SU-DHL-6 (cell line): Measurements from ENCODE around the gene VWA8.
"Not testable (repeated sequence)": the region's sequence is repeated elsewhere in the genome, so short reads cannot be mapped to it uniquely, and the experiment has no call there.

Source experiments
- H2AFZ ChIP-seq: fragments of 200-600 bp; sonication (generic); 2 replicates; pipeline ENCODE4 v1.6.1; 2014; ENCODE audit warnings: low read depth, mild to moderate bottlenecking, moderate library complexity, mixed read lengths, antibody characterized with exemption, low read length; ENCODE audit not compliant: severe bottlenecking
- H3F3A ChIP-seq: fragments of 200-600 bp; shearing (Covaris generic); 2 replicates; pipeline ENCODE4 v1.6.0; 2016; ENCODE audit warnings: antibody characterized with exemption, mild to moderate bottlenecking; ENCODE audit not compliant: insufficient read depth
- H3K27ac ChIP-seq: fragments of 200-600 bp; sonication (generic); 2 replicates; pipeline ENCODE4 v1.5.1; 2016; ENCODE audit warnings: low read depth, mild to moderate bottlenecking, low read length, moderate library complexity, mixed read lengths
- H3K27me3 ChIP-seq: fragments of 200-600 bp; sonication (generic), shearing (Covaris generic); 2 replicates; pipeline ENCODE4 v1.6.0; 2014; ENCODE audit warnings: mild to moderate bottlenecking, low read length
- H3K36me3 ChIP-seq: fragments of 200-600 bp; sonication (generic); 2 replicates; pipeline ENCODE4 v1.6.1; 2014; ENCODE audit warnings: mild to moderate bottlenecking, low read length, mixed read lengths
- H3K4me2 ChIP-seq: fragments of 300-600, 200-600 bp; shearing (Covaris generic), sonication (generic); 2 replicates; pipeline ENCODE4 v1.6.0; 2014; ENCODE audit warnings: low read length, low read depth, mild to moderate bottlenecking; ENCODE audit not compliant: poor library complexity, severe bottlenecking
- H3K4me3 ChIP-seq: fragments of 200-600 bp; sonication (generic); 2 replicates; pipeline ENCODE4 v1.5.1; 2014; ENCODE audit warnings: antibody characterized with exemption, low read length, mild to moderate bottlenecking, mixed read lengths; ENCODE audit not compliant: insufficient read depth, poor library complexity, severe bottlenecking
- H3K79me2 ChIP-seq: fragments of 200-600 bp; sonication (generic); 2 replicates; pipeline ENCODE4 v1.6.1; 2014; ENCODE audit warnings: mild to moderate bottlenecking, low read length, moderate library complexity; ENCODE audit not compliant: insufficient read depth
- H3K9ac ChIP-seq: fragments of 200-600 bp; sonication (generic); 2 replicates; pipeline ENCODE4 v1.7.0; 2014; ENCODE audit warnings: mild to moderate bottlenecking, low read length
- H3K9me2 ChIP-seq: fragments of 200-600 bp; sonication (generic); replicated peaks from 2 replicates; pipeline ENCODE4 v1.6.1; 2014; ENCODE audit warnings: low read length; ENCODE audit not compliant: insufficient read depth
- H3K9me3 ChIP-seq: fragments of 200-600 bp; sonication (generic); 2 replicates; pipeline ENCODE4 v1.6.1; 2014; ENCODE audit warnings: low read length, mixed read lengths; ENCODE audit not compliant: insufficient read depth
- H4K20me1 ChIP-seq: fragments of 200-600 bp; sonication (generic); 2 replicates; pipeline ENCODE4 v1.6.1; 2014; ENCODE audit warnings: low read depth, mild to moderate bottlenecking, antibody characterized with exemption, low read length, moderate library complexity, mixed read lengths
- EZH2phosphoT487 ChIP-seq: fragments of 200-600 bp; sonication (generic), shearing (Covaris generic); conservative IDR thresholded peaks from 2 replicates; pipeline ENCODE4 v1.6.1; 2018; ENCODE audit warnings: mild to moderate bottlenecking, antibody characterized with exemption, low read length, moderate library complexity, mixed read lengths
- TF ChIP-seq, protein P1 (sequence below): fragments of 200-600 bp; sonication (generic); IDR thresholded peaks from one replicate; pipeline ENCODE4 v1.5.1; 2017; ENCODE audit warnings: antibody characterized with exemption, mild to moderate bottlenecking, low read length, moderate library complexity; ENCODE audit not compliant: insufficient read depth, poor library complexity, severe bottlenecking

VWA8 gene

DNA sequence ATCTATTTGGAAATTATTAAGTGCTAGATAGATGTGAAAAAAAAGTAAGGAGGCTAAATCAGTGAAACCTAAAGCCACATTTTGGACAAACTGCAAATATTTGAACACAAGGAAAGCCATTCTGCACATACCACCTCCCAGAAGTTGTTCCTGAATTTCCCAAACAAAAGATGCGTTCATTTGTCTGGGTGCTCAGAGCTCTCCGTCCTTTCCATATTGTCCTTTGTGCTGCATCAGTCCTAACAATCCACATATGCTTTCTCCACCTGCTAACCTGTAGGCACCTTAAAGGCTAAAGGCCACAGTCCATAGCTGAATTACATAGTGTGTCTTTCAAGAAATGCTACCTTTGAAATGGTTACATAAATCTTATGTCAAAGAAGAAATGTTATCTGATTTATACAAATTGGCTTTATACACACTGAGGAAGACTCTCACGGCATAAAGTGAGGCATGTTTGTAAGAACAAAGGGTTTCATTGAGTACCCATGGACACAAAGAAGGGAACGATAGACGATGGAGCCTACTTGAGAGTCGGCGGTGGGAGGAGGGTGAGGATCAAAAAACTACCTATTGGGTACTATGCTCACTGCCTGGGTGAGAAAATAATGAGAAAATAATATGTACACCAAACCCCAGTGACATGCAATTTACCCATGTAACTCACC is 321.5 kb downstream of the VWA8 start:
- no peak overlapping the region for H3K27ac ChIP-seq
- 0 out of 2 replicates have a peak, but pooled peaks cover 4% of the 10 kb centered on the region for H3F3A ChIP-seq
- no peak overlapping the region for H3K4me3 ChIP-seq
- no peaks in the 10 kb centered on the region for H3K36me3 ChIP-seq
- no peaks in the 10 kb centered on the region for H3K9me3 ChIP-seq
- H4K20me1 ChIP-seq: no peaks in the 10 kb centered on the region
- no peak overlapping the region for H2AFZ ChIP-seq
- no peaks in the 10 kb centered on the region for H3K79me2 ChIP-seq
- H3K27me3 ChIP-seq: no peaks in the 10 kb centered on the region
- H3K9me2 ChIP-seq: no peaks in the 10 kb centered on the region
- H3K9ac ChIP-seq: no peak overlapping the region
- no peak overlapping the region for H3K4me2 ChIP-seq
- no peak for TF ChIP-seq EZH2phosphoT487
- TF ChIP-seq, protein P1, sequence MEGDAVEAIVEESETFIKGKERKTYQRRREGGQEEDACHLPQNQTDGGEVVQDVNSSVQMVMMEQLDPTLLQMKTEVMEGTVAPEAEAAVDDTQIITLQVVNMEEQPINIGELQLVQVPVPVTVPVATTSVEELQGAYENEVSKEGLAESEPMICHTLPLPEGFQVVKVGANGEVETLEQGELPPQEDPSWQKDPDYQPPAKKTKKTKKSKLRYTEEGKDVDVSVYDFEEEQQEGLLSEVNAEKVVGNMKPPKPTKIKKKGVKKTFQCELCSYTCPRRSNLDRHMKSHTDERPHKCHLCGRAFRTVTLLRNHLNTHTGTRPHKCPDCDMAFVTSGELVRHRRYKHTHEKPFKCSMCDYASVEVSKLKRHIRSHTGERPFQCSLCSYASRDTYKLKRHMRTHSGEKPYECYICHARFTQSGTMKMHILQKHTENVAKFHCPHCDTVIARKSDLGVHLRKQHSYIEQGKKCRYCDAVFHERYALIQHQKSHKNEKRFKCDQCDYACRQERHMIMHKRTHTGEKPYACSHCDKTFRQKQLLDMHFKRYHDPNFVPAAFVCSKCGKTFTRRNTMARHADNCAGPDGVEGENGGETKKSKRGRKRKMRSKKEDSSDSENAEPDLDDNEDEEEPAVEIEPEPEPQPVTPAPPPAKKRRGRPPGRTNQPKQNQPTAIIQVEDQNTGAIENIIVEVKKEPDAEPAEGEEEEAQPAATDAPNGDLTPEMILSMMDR: no peak

DNA sequence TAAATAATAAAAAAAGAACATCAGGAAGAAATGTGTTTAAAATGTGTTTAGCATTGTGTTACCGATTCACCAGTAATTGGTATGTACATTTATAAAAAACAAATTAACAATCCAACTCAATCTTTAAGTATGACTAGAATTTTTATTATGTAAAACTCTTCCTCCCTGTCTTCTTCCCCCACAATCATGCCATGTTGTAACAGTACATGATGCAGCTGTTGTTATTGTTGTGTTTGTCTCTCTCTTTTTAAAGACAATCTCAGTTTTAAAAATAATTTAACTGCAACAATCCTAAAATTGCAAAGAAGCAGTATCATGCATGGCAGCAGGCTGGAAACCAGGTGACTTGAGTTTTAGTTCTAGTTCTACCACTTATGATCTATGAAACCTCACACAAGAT is 323.3 kb downstream of the VWA8 start:
- Histone ChIP-seq H4K20me1 (no peaks in the 10 kb centered on the region), H3K9me3 (no peaks in the 10 kb centered on the region), H3K4me2 (no peak overlapping the region), H3K36me3 (no peaks in the 10 kb centered on the region), H3K4me3 (no peak overlapping the region), H3K27ac (no peak overlapping the region), H2AFZ (no peak overlapping the region), H3F3A (0 out of 2 replicates have a peak, but pooled peaks cover 4% of the 10 kb centered on the region), H3K79me2 (no peaks in the 10 kb centered on the region), H3K9me2 (no peaks in the 10 kb centered on the region), H3K27me3 (no peaks in the 10 kb centered on the region), H3K9ac (no peak overlapping the region)
- TF ChIP-seq, protein P1: no peak

- H3K79me2 ChIP-seq, H3K9ac ChIP-seq, H3K9me2 ChIP-seq, H3K36me3 ChIP-seq, H3K9me3 ChIP-seq, H4K20me1 ChIP-seq, H2AFZ ChIP-seq, H3F3A ChIP-seq, H3K27ac ChIP-seq, H3K4me3 ChIP-seq, H3K4me2 ChIP-seq, H3K27me3 ChIP-seq: not testable (repeated sequence)
These were observed 323.9 kb downstream of the VWA8 start for GRCh38 chr13:41637032-41637431.

DNA sequence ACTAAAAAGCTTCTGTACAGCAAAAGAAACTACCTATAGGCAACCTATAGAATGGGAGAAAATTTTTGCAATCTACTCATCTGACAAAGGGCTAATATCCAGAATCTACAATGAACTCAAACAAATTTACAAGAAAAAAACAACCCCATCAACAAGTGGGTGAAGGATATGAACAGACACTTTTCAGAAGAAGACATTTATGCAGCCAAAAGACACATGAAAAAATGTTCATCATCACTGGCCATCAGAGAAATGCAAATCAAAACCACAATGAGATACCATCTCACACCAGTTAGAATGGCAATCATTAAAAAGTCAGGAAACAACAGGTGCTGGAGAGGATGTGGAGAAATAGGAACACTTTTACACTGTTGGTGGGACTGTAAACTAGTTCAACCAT is 324.3 kb downstream of the VWA8 start:
- H3K79me2 ChIP-seq, H3K36me3 ChIP-seq, H3F3A ChIP-seq, H3K4me3 ChIP-seq, H3K27ac ChIP-seq, H3K27me3 ChIP-seq, H3K9ac ChIP-seq, H3K9me2 ChIP-seq, H2AFZ ChIP-seq, H3K9me3 ChIP-seq, H4K20me1 ChIP-seq, H3K4me2 ChIP-seq: not testable (repeated sequence)
